Stimulated activated CD4-positive, alpha-beta T cell treated with anti-CD3 and anti-CD28 coated beads, Interleukin-1b, Interleukin-23, amount 100 ng/mL, for 24 hours (primary cell): ENCODE measurements around the gene PAPOLB.

Experiments
- DNase-seq, 4 experiments: peaks; one replicate each; pipeline ENCODE4 v3.0.0-alpha.2; 2020; ENCODE audit warnings: low read depth in 4 of 4, low spot score in 1 of 4

The PAPOLB gene

DNA sequence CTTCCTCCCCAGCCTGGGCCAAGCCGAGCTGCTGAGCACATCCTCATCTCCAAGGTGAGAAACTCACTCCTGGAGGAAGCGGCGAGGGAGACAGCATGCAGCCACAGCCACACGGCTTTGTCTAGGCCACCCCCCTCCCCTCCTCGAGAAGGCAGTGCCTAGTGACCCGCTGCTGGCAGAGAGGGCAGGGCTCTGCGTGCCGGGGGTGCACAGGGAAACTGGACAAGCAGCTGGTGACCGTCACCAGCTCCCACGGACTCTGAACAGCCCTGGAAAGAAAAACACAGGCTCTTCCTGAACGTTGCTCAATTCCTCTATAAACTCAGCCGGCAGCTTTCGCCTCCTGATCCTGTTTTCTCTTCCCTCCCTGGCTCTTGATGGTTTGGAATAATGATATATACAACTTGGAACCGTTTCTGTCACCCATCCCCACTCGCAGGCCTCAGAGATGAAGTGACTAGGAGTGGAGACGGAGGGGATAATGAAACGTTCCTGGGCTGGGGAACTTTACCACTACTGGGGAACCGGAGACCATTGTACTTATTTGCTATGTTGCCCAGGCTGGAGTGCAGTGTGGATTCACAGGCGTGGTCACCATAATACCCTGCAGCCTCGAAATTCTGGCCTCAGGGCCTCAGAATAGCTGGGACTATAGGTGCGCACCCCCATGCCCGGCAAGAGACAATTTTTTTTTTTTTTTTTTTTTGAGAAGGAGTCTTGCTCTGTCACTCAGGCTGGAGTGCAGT lies 19.3 kb downstream of the PAPOLB start:
- no peak for DNase-seq

GRCh38 chr7:4841836-4842235 lies 20.0 kb downstream of the PAPOLB start:
- no peak for DNase-seq

- DNase-seq = no peak
These were observed 20.6 kb downstream of the PAPOLB start for GRCh38 chr7:4841007-4841784.

GRCh38 chr7:4840079-4840501 lies 21.7 kb downstream of the PAPOLB start:
- no peak for DNase-seq

DNA sequence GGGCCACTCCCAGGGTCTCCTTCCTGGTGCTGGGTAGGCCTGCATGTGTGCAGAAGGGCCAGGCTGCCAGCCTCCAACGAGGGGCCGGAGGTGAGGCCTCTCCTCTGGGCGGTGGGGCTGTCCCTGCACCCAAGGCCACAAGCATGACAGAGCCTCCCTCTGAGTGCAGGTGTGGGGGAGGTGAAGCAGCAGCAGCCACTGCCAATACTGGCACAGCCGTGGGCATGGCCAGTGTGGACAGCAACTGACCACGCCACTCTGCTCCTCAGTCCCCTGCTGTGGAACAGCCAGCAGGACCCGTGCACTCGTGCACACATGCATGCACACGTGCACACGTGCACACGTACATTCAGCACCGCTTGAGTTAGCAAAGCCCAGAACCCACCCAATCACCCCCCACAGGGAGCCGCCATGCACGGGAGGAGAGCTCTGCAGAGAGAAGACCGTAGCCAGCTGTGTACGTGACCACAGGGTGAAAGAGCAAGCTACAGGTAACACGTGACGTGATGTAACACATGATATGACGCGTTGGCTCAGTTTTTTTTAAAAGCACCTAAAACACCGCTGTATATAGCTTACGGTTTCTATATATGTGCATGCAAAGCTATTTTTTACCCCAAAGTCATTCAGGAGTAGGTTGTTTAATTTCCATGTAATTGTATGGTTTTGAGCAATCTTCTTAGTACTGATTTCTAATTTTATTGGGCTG lies 23.1 kb downstream of the PAPOLB start:
- no peak for DNase-seq

DNA sequence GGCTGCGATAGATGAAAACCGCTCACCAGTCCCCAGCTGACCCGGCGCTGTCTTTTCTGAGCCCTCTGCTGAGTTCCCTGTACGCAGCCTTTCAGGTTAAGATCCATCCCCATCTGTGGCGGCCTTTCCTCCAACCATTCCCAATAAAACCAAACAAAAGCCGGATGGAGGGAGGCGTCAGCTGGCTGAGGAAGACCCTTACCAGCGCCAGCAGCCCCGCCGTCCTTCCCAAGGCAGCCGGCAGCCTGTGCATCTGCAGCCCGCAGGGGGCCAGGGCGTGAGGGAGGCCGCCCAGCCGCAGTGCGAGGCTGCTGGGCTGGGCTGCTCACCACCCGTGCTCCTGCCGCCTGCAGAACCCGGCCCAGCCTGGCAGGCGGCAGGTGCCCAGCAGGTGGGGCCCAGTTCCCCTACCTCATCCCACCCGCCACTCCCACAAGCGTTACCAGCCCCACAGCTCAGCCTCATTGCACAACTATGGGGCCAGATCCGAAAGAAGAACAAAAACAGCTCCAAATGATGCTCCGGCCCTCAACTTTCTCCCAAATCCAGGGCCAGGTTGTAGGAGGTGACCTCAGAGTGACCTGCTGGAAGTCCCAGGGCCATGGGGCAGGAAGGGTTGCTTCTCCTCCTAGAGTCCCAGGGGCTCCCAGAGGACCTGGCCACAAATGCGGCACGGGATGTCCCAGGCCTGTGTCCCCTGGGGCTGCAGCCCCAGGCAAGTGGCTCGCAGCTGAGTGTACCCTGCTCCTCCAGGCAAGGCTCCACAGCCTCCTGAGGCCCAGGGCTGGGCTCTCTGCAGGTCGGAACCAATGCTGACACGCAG lies 23.8 kb downstream of the PAPOLB start:
- no peak for DNase-seq

DNA sequence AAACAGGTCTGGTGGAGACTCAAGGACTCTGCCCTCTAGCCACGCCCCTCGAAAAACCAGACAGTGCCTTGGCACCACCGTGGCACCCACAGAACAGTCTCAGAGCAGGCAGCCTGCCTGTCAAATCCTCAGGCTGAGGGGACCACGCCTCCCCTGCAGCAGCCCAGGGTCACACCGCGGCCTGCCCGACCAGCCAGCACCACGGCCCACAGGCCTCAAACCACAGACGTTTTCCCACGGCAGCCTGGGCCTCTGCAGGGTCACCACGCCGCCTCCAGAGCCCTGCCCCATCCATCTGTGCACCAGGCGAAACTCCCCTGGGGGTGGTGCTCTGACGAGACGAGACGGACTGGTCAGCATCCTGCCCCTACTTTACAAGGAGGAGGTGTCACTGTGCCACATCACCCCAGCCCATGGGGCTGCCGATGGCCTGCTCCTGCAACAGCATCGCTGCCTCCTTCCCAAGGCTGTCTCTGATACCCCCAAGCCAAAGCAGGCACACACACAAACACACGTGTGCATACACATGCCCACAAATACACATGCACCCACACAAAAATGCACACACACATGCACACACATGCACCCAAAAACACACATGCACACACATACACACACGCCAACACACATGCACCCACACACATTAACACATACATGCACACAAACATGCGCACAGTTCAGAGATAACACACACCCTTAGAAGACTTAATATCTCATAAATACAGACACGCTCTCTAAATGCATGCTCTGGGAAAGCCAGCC lies 24.6 kb downstream of the PAPOLB start:
- no peak for DNase-seq

GRCh38 chr7:4836206-4836661 lies 25.6 kb downstream of the PAPOLB start:
- DNase-seq = no peak

DNA sequence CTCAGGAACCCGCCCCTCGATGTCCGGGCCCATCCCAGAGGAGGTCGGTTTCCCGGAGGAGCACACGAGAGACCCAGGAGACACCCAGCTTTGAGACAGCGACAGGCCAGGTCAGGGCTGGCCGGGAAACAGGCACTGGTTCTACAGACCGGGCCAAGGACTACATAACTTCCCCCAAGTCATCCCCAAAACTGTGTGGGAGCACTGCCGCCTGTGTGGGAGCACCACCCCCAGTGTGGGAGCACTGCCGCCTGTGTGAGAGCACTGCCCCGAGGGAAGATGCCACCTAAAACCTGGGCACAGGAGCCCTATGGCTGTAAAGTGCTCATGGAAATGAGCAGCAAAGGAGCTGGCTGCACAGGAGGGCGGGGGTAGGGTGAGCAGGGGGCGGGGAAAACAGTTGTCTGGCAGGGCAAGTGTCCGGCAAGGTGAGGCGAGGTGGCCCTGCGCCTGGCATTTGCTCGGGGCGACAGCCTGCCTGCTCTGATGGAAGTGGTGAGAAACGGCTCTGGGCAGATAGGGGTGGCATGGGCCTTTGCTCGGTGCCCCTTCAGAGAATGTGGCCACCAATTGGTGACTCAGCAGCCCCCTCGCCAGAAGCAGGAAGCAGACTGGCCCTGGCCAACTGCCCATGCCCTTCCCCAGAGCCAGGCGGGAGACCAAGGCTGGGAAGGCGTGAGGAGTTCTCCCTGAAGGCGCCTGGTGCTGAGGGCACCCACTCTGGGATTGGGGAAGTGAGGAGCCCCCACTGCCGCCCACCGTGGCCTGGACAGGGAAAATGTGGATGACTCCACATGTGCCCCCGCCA lies 26.2 kb downstream of the PAPOLB start:
- no peak for DNase-seq

- DNase-seq = no peak
These were observed 27.0 kb downstream of the PAPOLB start for GRCh38 chr7:4834601-4835397.

- DNase-seq = no peak
These were observed 27.9 kb downstream of the PAPOLB start for GRCh38 chr7:4833691-4834600.

GRCh38 chr7:4833176-4833575 lies 28.7 kb downstream of the PAPOLB start:
- no peak for DNase-seq

- DNase-seq = no peak
These were observed 29.1 kb downstream of the PAPOLB start for GRCh38 chr7:4832711-4833110.

- DNase-seq = no peak
These were observed 29.9 kb downstream of the PAPOLB start for GRCh38 chr7:4831723-4832495.

- DNase-seq = peak in 3 of 4 experiments; percentile 12 to 48 (median 44)
These were observed 31.7 kb downstream of the PAPOLB start for GRCh38 chr7:4830176-4830575.

DNA sequence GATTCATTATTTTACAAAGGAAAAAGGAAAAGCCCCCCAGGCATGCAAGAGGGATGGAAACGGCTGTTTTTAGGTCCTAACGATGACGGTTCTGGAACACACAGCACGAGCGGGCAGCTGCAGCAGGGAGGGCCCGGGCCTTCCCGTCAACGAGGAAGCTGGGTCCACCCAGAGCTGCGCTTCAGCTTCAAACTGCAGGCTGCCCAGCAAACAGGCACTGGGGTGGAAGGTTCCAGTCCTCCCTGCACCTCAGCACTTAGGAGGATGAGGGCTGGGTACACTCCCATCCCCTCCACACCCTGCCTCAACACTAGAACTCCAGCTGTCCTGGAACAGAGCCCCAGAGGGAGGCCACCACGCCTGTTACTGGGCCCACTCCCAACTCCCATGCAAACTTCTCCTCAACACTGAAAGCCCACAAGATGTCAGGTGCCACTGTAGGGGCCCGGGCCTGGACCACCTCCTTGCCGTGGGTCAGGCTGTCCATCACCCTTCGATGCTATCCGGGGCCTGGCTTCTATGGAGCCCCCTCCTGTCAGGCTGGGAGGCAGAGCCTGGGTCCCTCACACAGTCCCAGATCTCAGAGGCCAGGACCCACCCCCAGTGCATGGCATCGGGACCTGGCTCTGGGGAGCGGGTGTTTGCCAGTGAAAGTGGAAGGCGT lies 33.0 kb downstream of the PAPOLB start:
- no peak for DNase-seq
